Smooth muscle cell (in vitro differentiated cells): ENCODE measurements around the gene GABBR2. TPM values are rescaled to one million over a fixed set of nuclear protein-coding genes. Genes with fewer than 3 reads are reported as not detected.

Experiments
- DNase-seq: peaks from one replicate; lab custom pipeline; 2025; ENCODE audit not compliant: unreplicated experiment; lab: John Stamatoyannopoulos, UW
- H2AFZ ChIP-seq: fragments of 200-600 bp; sonication (generic); 2 replicates; pipeline ENCODE4 v1.6.0; 2016; ENCODE audit warnings: antibody characterized with exemption, low read depth, mild to moderate bottlenecking
- H3F3A ChIP-seq: fragments of 200-600 bp; sonication (generic); 2 replicates; pipeline ENCODE4 v1.6.0; 2017; ENCODE audit warnings: antibody characterized with exemption, low read depth
- H3K27ac ChIP-seq: fragments of 200-600 bp; sonication (generic); 2 replicates; pipeline ENCODE4 v1.5.1; 2016; ENCODE audit warnings: low read depth, mild to moderate bottlenecking
- H3K27me3 ChIP-seq: fragments of 200-600 bp; sonication (generic); 2 replicates; pipeline ENCODE4 v1.6.1; 2016; ENCODE audit warnings: low read depth, mild to moderate bottlenecking
- H3K36me3 ChIP-seq: fragments of 200-600 bp; sonication (generic); 2 replicates; pipeline ENCODE4 v1.5.1; 2016; ENCODE audit warnings: low read depth
- H3K4me1 ChIP-seq: fragments of 200-600 bp; sonication (generic); 2 replicates; pipeline ENCODE4 v1.5.1; 2016; ENCODE audit warnings: low read depth
- H3K4me2 ChIP-seq: fragments of 200-600 bp; sonication (generic); 2 replicates; pipeline ENCODE4 v1.6.0; 2016; ENCODE audit warnings: mild to moderate bottlenecking
- H3K4me3 ChIP-seq: fragments of 200-600 bp; sonication (generic); 2 replicates; pipeline ENCODE4 v1.5.1; 2016; ENCODE audit warnings: mild to moderate bottlenecking
- H3K79me2 ChIP-seq: fragments of 200-600 bp; sonication (generic); 2 replicates; pipeline ENCODE4 v1.6.0; 2016; ENCODE audit warnings: low read depth, mild to moderate bottlenecking
- H3K9ac ChIP-seq: fragments of 200-600 bp; sonication (generic); 2 replicates; pipeline ENCODE4 v1.6.0; 2016; ENCODE audit warnings: low read depth
- H3K9me3 ChIP-seq: fragments of 200-600 bp; sonication (generic); replicated peaks from 2 replicates; pipeline ENCODE4 v1.5.1; 2016; ENCODE audit warnings: low read depth
- H4K20me1 ChIP-seq: fragments of 200-600 bp; sonication (generic); 2 replicates; pipeline ENCODE4 v1.6.0; 2016; ENCODE audit warnings: low read depth
- WGBS: methylation state at CpG from one replicate; pipeline ENCODE4 v1.1.7; 2016; ENCODE audit warnings: low lambda C conversion rate; 5-methylcytosine and 5-hydroxymethylcytosine counted together
- polyA plus RNA-seq: library from polyadenylated mRNA; unstranded; fragments of >200 nt; fragmentation: Nextera tagmentation; extraction: Ambion mirVana; gene quantifications from 2 replicates; pipeline ENCODE4 v1.2.1, GENCODE V29; 2016
- total RNA-seq: library from RNA; depleted of rRNA; stranded (reverse); fragments of >200 nt; gene quantifications from 2 replicates; pipeline ENCODE4 v1.2.3, GENCODE V29; 2014
- TF ChIP-seq, protein P1 (sequence below): fragments of 200-600 bp; sonication (generic); IDR thresholded peaks from 2 replicates; pipeline ENCODE4 v1.5.1; 2017; ENCODE audit warnings: borderline replicate concordance, mild to moderate bottlenecking, antibody characterized with exemption; ENCODE audit not compliant: insufficient read depth, poor library complexity, severe bottlenecking

Gene GABBR2
- total and polyA plus RNA-seq, 2 experiments from 2014 or later = 0.25 TPM; not detected in 1

DNA sequence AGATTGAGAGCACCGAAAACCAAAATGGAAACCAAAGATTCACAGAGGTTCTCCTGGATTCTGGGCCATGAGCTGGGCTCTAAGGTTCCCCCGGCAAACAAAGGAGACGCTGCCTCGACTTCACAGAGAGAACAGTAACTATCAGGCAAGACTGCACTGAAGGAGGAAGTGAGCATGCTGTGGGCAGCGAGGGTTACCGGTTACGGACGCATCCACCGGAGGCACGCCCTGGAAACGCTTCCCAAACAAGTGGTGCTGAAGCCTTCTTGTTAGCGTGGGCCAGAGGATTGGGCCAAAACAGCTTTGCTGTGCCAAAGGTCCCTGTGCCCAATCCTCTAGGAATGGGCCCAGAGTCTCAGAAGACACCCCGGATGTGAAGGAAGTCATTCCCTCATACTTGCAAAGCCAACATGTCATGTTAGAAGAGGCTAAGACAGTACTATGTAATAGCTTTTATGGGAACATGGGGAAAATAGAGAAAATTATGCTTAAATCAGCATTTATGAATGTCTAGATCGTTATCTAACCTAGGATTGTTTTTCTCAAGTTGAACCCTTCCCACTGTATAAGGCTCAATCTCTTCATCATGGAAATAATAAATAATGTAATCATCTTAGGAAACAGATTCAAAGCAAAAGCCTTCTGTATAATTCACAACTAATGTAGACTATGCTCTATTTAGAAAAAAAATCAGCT, 145.4 kb downstream of the GABBR2 start:
- TF ChIP-seq, protein P1, sequence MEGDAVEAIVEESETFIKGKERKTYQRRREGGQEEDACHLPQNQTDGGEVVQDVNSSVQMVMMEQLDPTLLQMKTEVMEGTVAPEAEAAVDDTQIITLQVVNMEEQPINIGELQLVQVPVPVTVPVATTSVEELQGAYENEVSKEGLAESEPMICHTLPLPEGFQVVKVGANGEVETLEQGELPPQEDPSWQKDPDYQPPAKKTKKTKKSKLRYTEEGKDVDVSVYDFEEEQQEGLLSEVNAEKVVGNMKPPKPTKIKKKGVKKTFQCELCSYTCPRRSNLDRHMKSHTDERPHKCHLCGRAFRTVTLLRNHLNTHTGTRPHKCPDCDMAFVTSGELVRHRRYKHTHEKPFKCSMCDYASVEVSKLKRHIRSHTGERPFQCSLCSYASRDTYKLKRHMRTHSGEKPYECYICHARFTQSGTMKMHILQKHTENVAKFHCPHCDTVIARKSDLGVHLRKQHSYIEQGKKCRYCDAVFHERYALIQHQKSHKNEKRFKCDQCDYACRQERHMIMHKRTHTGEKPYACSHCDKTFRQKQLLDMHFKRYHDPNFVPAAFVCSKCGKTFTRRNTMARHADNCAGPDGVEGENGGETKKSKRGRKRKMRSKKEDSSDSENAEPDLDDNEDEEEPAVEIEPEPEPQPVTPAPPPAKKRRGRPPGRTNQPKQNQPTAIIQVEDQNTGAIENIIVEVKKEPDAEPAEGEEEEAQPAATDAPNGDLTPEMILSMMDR = no peak
- H3K9ac ChIP-seq = no peak overlapping the region
- no peak overlapping the region for H3K27ac ChIP-seq
- no peaks in the 10 kb centered on the region for H3K27me3 ChIP-seq
- no peak overlapping the region for H3K4me2 ChIP-seq
- H3K79me2 ChIP-seq = no peaks in the 10 kb centered on the region
- no peaks in the 10 kb centered on the region for H3K9me3 ChIP-seq
- H3K36me3 ChIP-seq = no peaks in the 10 kb centered on the region
- no peaks in the 10 kb centered on the region for H3F3A ChIP-seq
- 92% methylated on average over 14 of the region's 14 CpGs for WGBS
- H3K4me1 ChIP-seq = no peaks in the 10 kb centered on the region
- H2AFZ ChIP-seq = no peak overlapping the region
- H3K4me3 ChIP-seq = no peak overlapping the region
- DNase-seq = no peak
- no peaks in the 10 kb centered on the region for H4K20me1 ChIP-seq

DNA sequence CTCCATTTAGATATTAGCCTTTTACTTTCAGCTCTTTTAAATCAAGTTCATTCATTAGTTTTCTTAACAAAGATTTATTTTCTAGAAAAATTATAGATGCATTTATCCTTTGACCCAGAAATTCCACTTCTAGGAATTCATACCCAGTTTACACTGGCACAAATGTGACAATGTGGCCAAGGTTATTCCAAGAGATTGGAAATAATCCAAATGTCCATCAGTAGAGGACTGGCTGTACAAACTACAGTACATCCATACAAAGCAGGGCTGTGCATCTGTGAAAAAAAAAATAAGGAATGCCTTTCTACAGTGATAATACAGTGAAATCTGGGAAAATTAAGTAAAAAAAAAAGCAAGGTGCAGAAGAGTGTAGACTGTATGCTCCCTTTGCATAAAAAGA, 149.2 kb downstream of the GABBR2 start:
- H3K4me1 ChIP-seq = no peaks in the 10 kb centered on the region
- H3K79me2 ChIP-seq = no peaks in the 10 kb centered on the region
- no peak overlapping the region for H3K27ac ChIP-seq
- peaks cover 6% of the 10 kb centered on the region for H3K27me3 ChIP-seq
- H3K9me3 ChIP-seq = no peaks in the 10 kb centered on the region
- no peak overlapping the region for H3K4me3 ChIP-seq
- no peak overlapping the region for H2AFZ ChIP-seq
- H4K20me1 ChIP-seq = no peaks in the 10 kb centered on the region
- no peaks in the 10 kb centered on the region for H3K36me3 ChIP-seq
- H3K4me2 ChIP-seq = no peak overlapping the region
- no peak for DNase-seq
- H3F3A ChIP-seq = no peaks in the 10 kb centered on the region
- TF ChIP-seq, protein P1 = no peak
- no peak overlapping the region for H3K9ac ChIP-seq

DNA sequence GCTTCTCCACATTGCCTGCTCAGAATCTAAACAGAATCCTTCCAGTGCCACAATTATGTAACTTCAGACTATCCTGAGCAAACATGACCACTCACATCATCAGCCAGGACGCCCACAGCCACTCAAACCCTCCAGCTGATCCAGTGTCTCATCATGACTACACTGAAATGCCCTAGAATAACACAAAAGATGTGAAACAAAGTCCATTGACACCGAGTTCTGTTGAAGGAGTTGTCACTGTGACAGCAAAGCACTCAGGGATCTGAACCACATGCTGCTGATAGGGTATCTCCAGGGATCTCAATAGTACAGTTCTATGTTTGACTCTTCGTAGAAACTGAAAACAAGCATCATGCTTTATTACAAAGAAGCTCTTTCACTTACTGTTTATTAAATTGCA, 150.2 kb downstream of the GABBR2 start:
- H3K27ac ChIP-seq = no peak overlapping the region
- no peak for DNase-seq
- peaks cover 6% of the 10 kb centered on the region for H3K27me3 ChIP-seq
- no peak overlapping the region for H3K4me3 ChIP-seq
- no peaks in the 10 kb centered on the region for H3K79me2 ChIP-seq
- H3K4me1 ChIP-seq = no peaks in the 10 kb centered on the region
- no peaks in the 10 kb centered on the region for H4K20me1 ChIP-seq
- TF ChIP-seq, protein P1 = no peak
- 64% methylated on average over 3 of the region's 3 CpGs for WGBS
- no peak overlapping the region for H3K4me2 ChIP-seq
- H3K36me3 ChIP-seq = no peaks in the 10 kb centered on the region
- H3F3A ChIP-seq = no peaks in the 10 kb centered on the region
- H3K9ac ChIP-seq = no peak overlapping the region
- no peaks in the 10 kb centered on the region for H3K9me3 ChIP-seq
- H2AFZ ChIP-seq = no peak overlapping the region

DNA sequence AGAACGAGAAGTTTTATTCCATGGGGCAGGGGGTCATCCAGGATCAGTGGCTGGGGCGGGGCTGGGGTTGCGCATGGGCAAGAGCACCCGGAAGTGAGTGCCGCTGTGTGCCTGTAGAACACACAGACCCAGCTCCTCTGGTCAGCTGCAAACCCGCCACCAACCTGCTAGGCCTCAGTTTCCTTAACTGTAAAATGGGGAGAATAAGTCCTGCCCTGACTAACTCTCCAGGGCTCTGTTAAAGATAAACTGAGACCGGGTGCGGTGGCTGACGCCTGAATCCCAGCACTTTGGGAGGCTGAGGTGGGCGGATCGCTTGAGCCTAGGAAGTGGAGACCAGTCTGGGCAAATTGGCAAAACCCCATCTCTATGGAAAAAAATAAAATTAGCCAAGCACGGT, 152.2 kb downstream of the GABBR2 start:
- no peaks in the 10 kb centered on the region for H4K20me1 ChIP-seq
- H3K4me3 ChIP-seq = no peak overlapping the region
- 92% methylated on average over 12 of the region's 12 CpGs for whole genome bisulfite sequencing
- no peak overlapping the region for H2AFZ ChIP-seq
- peaks cover 6% of the 10 kb centered on the region for H3K27me3 ChIP-seq
- H3F3A ChIP-seq = no peaks in the 10 kb centered on the region
- H3K4me2 ChIP-seq = no peak overlapping the region
- no peaks in the 10 kb centered on the region for H3K36me3 ChIP-seq
- H3K9me3 ChIP-seq = no peaks in the 10 kb centered on the region
- no peak for DNase-seq
- H3K9ac ChIP-seq = no peak overlapping the region
- peaks cover 4% of the 10 kb centered on the region for H3K4me1 ChIP-seq
- TF ChIP-seq, protein P1 = no peak
- no peak overlapping the region for H3K27ac ChIP-seq
- no peaks in the 10 kb centered on the region for H3K79me2 ChIP-seq
